GM18909 (cell line): ENCODE data around the gene ASAP2.

Experiments
- ATAC-seq: cut with Tn5 transposase; IDR thresholded peaks from one replicate; pipeline ENCODE4 v1.9.1; 2021; ENCODE audit warnings: mild to moderate bottlenecking; ENCODE audit not compliant: unreplicated experiment, poor library complexity

ASAP2 gene

GRCh38 chr2:9364791-9365497 lies 158.3 kb downstream of the ASAP2 start:
- no peak for ATAC-seq

- no peak for ATAC-seq
These were observed 158.9 kb downstream of the ASAP2 start for GRCh38 chr2:9365498-9366019.

GRCh38 chr2:9366026-9366425 lies 159.4 kb downstream of the ASAP2 start:
- ATAC-seq: no peak

DNA sequence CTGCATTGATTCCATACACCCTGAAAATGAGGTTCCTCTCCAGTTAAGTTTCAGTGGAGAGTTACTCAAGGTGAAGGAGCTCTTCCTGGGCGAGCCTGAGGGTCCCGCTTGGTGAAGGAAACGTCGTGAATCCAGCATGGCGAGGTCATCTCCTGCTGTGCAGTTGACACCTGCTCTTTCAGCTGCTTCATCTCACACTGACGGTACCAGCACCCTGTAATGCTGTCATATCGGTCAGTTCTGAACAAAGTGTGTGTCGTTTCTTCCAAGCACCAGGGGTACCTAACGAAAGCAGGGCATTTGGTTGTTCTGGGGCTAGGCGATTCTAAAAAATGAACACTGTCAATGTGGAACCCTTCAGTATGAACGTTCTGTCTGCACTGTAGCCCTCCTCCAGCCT lies 164.1 kb downstream of the ASAP2 start:
- no peak for ATAC-seq

DNA sequence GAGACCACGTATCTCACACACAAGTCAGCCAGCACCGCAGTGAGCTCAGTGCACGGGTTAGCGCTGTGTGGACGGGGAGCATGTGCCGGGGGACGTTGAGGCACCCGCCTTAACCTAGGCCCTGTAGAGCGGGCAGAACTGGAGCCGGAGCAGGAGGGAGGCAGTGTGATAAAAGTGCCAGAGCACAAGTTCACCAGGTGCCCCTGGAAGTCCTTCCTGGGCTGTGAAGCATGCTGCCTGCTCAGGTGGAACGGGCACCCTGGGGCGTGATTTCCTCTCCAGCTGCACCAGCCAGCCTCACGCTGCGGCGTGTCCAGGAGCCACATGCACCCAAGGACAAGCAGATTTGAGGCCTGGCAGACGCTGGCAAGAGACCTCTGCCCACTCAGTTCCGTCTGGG lies 166.4 kb downstream of the ASAP2 start:
- ATAC-seq: peak; percentile 73

- no peak for ATAC-seq
These were observed 166.9 kb downstream of the ASAP2 start for GRCh38 chr2:9373476-9373875.

GRCh38 chr2:9374071-9374730 lies 167.6 kb downstream of the ASAP2 start:
- no peak for ATAC-seq

GRCh38 chr2:9375857-9376428 lies 169.3 kb downstream of the ASAP2 start:
- no peak for ATAC-seq

DNA sequence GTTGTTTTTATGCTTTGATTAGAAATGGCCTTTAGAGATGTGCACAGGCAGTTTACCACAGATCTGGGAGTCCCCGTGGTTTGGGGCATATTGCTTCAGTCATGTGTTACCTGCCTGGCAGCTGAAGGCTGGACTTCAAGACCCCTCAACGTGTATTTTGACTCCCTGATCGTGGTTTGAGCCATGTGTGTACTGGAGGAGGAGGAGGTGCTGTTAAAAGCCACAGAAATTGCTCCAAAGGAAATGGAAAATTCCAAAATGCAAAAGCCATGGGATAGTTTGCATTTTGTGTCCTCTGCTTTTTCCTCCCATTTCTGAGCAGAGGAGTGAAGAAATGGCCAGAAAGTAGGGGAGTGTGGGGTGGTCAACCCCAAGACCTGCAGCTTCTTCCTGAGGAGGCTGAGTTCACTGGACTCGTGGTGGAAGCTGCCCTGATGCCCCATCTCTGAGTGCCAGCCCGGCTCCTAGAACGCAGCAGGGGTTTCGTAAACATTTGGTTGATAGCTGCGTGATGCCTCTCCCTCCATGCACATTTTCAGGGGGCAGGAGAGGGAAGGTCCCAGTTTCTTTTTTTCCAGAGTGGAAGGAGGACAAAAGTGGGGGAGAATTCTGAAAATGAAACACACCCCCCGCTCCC lies 171.0 kb downstream of the ASAP2 start:
- ATAC-seq: no peak

DNA sequence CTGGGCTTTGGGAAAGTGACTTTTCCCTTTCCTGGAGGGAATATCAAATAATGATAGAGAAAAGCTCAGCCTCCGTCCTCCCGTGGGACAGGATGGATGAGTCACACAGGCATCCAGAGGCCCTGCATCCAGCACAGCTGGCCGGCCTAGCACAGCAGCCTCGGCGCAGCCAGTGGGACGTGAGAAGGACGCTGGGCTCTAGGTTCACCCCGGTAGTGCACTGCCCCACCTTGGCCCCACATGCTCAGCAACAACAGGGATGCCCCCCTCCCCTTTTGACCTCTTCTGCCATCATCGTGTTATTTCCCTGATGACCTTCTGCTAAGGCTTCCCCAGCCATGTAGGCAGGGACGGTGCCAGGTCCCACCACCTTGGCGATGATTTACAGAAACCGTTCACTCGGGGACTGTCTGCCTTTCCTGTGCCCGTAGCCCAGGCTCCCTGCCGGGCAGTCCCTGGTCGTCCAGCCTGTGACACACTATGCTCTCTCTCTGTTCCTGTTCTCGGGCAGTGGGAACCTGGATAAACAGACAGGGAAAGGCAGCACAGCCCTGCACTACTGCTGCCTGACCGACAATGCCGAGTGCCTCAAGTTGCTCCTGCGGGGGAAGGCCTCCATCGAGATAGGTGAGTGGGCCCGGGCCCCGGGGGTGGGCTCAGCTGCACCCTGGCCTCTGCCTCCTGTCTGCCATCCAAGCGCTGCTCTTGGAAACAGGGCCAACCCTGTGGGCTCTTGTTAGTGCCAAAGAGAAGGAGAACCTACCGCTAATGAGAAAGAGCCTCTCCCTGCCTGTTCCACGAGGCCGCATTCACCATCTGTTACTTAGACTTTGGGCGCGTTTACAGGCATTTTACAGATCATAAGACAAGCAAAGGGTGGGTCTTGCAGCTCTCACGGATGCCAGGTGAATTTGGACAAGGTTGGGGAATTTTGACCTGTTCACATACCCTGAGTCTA lies 172.1 kb downstream of the ASAP2 start:
- ATAC-seq: no peak

DNA sequence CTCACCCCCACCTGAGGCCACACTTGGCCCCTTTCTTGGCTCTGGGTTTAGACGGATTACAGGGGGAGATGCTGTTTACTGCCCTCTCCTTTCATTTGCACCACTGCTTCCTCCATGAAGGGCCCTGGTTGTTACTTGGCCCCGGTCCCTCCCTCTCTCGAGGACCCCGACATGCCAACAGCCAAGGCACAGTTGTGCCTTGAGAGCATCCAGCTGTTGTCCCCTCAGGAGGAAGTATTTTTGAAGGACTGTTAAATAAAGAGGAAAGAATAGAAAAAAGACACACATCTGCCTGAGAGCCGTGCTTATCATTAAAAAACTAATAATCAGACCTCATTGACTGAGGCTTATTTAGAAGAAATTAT lies 172.8 kb downstream of the ASAP2 start:
- ATAC-seq: no peak

GRCh38 chr2:9380702-9381628 lies 174.4 kb downstream of the ASAP2 start:
- no peak for ATAC-seq

- no peak for ATAC-seq
These were observed 176.1 kb downstream of the ASAP2 start for GRCh38 chr2:9382604-9383235.

DNA sequence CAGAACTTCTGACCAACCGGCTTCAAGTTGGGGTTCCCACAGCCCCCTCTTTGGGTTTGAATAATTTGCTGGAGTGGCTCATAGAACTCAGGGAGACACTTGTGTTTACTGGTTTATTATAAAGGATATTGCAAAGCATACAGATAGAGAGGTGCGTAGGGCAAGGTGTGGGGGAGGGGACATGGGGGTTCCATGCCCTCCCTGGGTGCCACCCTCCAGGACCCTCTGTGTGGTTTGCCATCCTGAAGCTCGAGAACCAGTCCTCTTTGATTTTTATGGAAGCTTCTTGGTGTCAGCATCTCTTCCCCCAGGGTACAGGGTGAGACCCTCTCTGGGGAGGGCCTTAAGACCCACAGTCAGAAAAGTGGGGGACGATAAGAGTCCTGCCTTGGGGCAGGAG lies 177.9 kb downstream of the ASAP2 start:
- ATAC-seq: no peak

DNA sequence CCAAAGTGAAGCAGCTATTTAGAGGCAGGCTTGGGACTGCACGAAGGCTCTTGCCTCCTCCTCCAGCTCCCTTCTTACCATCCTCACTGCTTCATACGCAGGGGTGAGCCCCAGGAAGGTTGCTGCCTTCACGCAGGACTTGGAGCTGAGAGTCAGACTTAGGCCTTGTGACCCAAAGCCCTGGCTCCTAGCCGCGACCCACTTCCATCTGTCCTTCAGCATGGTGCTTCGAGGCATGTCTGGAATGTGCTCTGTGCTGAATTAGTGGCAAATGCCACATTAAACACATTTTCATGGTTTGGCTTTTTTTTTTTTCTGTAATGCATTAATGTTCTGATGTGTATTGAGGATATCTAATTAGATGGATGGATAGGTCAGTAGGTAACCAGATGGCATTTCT lies 179.2 kb downstream of the ASAP2 start:
- no peak for ATAC-seq

DNA sequence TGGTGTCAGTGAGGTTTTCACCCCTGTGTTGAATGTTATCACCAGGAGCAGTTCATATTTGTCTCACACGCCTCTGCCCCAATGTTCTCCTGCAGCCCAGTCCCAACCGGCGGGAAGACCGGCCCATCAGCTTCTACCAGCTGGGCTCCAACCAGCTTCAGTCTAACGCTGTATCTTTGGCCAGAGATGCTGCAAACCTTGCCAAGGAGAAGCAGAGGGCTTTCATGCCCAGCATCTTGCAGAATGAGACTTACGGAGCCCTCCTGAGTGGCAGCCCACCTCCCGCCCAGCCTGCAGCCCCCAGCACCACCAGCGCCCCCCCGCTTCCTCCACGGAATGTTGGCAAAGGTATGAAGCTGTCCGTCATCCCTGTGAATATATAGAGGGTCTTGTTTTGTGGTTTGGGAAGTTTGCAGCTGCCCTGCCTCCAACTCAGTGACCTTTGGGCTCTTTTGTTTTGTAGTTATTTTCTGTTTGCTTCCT lies 181.6 kb downstream of the ASAP2 start:
- ATAC-seq: no peak

- ATAC-seq: no peak
These were observed 182.6 kb downstream of the ASAP2 start for GRCh38 chr2:9388950-9389911.
